AG04449 (cell line): ENCODE results near the gene FSTL1.

Experiments used
- CTCF ChIA-PET: fragments of 350-600 bp; formaldehyde crosslinking; extraction: SDS; loops from one replicate; lab custom pipeline; 2021; ENCODE audit warnings: antibody characterized with exemption; lab: Yijun Ruan, JAX
- POLR2A ChIA-PET: fragments of 400-600, 350-600 bp; formaldehyde crosslinking; extraction: SDS; loops from one replicate; lab custom pipeline; 2020; ENCODE audit warnings: antibody characterized with exemption, inconsistent platforms; lab: Yijun Ruan, JAX
- DNase-seq: peaks from one replicate; pipeline ENCODE4 v3.0.0-alpha.2; 2010; ENCODE audit warnings: low read depth, low spot score
- H3K4me3 ChIP-seq: 2 replicates; pipeline ENCODE4 v1.5.1; 2011; ENCODE audit warnings: low read depth, mild to moderate bottlenecking, control low read depth, low read length
- TF ChIP-seq, protein P1 (sequence below): IDR thresholded peaks from one replicate; pipeline ENCODE4 v1.5.1; 2011; ENCODE audit warnings: mild to moderate bottlenecking, moderate library complexity, low read length, control low read depth, inconsistent platforms; ENCODE audit not compliant: insufficient read depth; ENCODE audit errors: missing control alignments

FSTL1 gene

GRCh38 chr3:120407508-120408287 lies 43.1 kb downstream of the FSTL1 start:
- no peak overlapping the region for H3K4me3 ChIP-seq
- DNase-seq, result no peak
- CTCF ChIA-PET, result interaction anchor here (1.1 to 2.3 kb wide), 3 partner anchors 9 to 151 kb away, joined by 8 to 15 read pairs (median 10); no protein-coding TSS in a partner anchor
- TF ChIP-seq, protein P1, sequence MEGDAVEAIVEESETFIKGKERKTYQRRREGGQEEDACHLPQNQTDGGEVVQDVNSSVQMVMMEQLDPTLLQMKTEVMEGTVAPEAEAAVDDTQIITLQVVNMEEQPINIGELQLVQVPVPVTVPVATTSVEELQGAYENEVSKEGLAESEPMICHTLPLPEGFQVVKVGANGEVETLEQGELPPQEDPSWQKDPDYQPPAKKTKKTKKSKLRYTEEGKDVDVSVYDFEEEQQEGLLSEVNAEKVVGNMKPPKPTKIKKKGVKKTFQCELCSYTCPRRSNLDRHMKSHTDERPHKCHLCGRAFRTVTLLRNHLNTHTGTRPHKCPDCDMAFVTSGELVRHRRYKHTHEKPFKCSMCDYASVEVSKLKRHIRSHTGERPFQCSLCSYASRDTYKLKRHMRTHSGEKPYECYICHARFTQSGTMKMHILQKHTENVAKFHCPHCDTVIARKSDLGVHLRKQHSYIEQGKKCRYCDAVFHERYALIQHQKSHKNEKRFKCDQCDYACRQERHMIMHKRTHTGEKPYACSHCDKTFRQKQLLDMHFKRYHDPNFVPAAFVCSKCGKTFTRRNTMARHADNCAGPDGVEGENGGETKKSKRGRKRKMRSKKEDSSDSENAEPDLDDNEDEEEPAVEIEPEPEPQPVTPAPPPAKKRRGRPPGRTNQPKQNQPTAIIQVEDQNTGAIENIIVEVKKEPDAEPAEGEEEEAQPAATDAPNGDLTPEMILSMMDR, result no peak
- POLR2A ChIA-PET, result no interaction called here

DNA sequence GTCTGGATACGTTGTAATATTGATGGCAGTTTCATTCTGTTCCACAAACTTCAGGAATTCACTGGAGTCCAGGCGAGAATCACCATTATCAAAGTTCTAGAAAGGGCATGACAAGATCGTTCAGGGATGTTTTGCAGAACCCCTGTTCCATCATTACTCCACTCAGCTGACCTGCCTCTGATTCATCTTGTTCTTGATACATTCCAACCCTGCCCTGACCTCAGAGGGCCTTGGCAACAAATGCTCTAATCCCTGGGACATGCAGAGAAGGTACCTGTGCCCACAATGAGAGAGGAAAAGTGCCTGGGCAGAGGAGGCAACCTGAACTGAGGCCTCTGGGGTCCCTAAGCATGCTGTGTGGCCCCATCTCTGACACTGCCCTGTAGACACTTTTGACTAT lies 45.9 kb downstream of the FSTL1 start:
- ChIA-PET POLR2A (no interaction called here), CTCF (interaction anchor here (6.0 kb wide), 2 partner anchors 12 to 155 kb away, joined by 42 to 57 read pairs; no protein-coding TSS in a partner anchor)
- no peak for DNase-seq
- TF ChIP-seq, protein P1, result no peak
- no peak overlapping the region for H3K4me3 ChIP-seq

GRCh38 chr3:120402257-120402656 lies 48.5 kb downstream of the FSTL1 start:
- POLR2A ChIA-PET, result no interaction called here
- no peak overlapping the region for H3K4me3 ChIP-seq
- DNase-seq, result no peak
- CTCF ChIA-PET, result interaction anchor here (6.0 to 8.9 kb wide), 3 partner anchors 15 to 158 kb away, joined by 42 to 57 read pairs (median 42); no protein-coding TSS in a partner anchor
- TF ChIP-seq, protein P1, result no peak

- TF ChIP-seq, protein P1, result no peak
- CTCF ChIA-PET, result interaction anchor here (1.6 to 8.9 kb wide), 4 partner anchors 16 to 159 kb away, joined by 4 to 42 read pairs (median 7); no protein-coding TSS in a partner anchor
Observed at GRCh38 chr3:120399372-120399771, 51.4 kb downstream of the FSTL1 start.

GRCh38 chr3:120396469-120396868 lies 54.3 kb downstream of the FSTL1 start:
- TF ChIP-seq, protein P1, result no peak
- POLR2A ChIA-PET, result no interaction called here
- DNase-seq, result no peak
- H3K4me3 ChIP-seq, result no peak overlapping the region
- CTCF ChIA-PET, result interaction anchor here (0.9 to 8.9 kb wide), 8 partner anchors 11 to 165 kb away, joined by 3 to 42 read pairs (median 4); no protein-coding TSS in a partner anchor

More at GRCh38 chr3:120399372-120399771, 51.4 kb downstream of the FSTL1 start:
- DNase-seq, result no peak
- POLR2A ChIA-PET, result no interaction called here
- no peak overlapping the region for H3K4me3 ChIP-seq

- POLR2A ChIA-PET, result no interaction called here
- TF ChIP-seq, protein P1, result no peak
- H3K4me3 ChIP-seq, result no peak overlapping the region
- CTCF ChIA-PET, result interaction anchor here (2.9 to 8.9 kb wide), 2 partner anchors 14 to 150 kb away, joined by 8 to 42 read pairs; no protein-coding TSS in a partner anchor
- no peak for DNase-seq
Observed at GRCh38 chr3:120394347-120394746, 56.4 kb downstream of the FSTL1 start.
